GM23338 (cell line): ENCODE results near the gene SEPHS1.

ENCODE experiments used
- CREB1 ChIP-seq: fragments of 250-450 bp; sonication (Bioruptor Pico); IDR thresholded peaks from 2 replicates; pipeline ENCODE4 v1.5.0; 2020; ENCODE audit warnings: low read depth, mild to moderate bottlenecking, moderate library complexity
- CTCF ChIP-seq, 2 experiments: fragments of 200-600 bp in 1 of 2; sonication (generic) in 1 of 2; conservative IDR thresholded peaks; 2 replicates each; pipeline versions ENCODE4 v1.5.1 to v1.6.1; 2016 to 2017; ENCODE audit warnings: antibody characterized with exemption in 2 of 2, low read depth in 2 of 2, mild to moderate bottlenecking in 2 of 2, moderate library complexity in 1 of 2
- ETS1 ChIP-seq: IDR thresholded peaks from 2 replicates; pipeline ENCODE4 v1.6.1; 2016; ENCODE audit warnings: antibody characterized with exemption
- EZH2 ChIP-seq: fragments of 200-600 bp; sonication (generic); IDR thresholded peaks from one replicate; pipeline ENCODE4 v1.8.0; 2017; ENCODE audit warnings: antibody characterized with exemption, mild to moderate bottlenecking, low read depth; ENCODE audit not compliant: unreplicated experiment
- EZH2phosphoT487 ChIP-seq: fragments of 200-600 bp; sonication (generic); IDR thresholded peaks from one replicate; pipeline ENCODE4 v1.8.1; 2018; ENCODE audit warnings: antibody characterized with exemption; ENCODE audit not compliant: unreplicated experiment
- NANOG ChIP-seq: IDR thresholded peaks from 2 replicates; pipeline ENCODE4 v1.6.1; 2016; ENCODE audit warnings: antibody characterized with exemption, borderline replicate concordance
- POLR2AphosphoS5 ChIP-seq: IDR thresholded peaks from 2 replicates; pipeline ENCODE4 v1.6.1; 2016; ENCODE audit warnings: antibody characterized with exemption, low read depth
- REST ChIP-seq: IDR thresholded peaks from one replicate; pipeline ENCODE4 v1.6.1; 2018; ENCODE audit warnings: antibody characterized with exemption; ENCODE audit not compliant: unreplicated experiment
- STAT1 ChIP-seq: IDR thresholded peaks from one replicate; pipeline ENCODE4 v1.6.1; 2016; ENCODE audit warnings: antibody characterized with exemption; ENCODE audit not compliant: unreplicated experiment
- ZNF331 ChIP-seq: fragments of 250-450 bp; sonication (Bioruptor Pico); IDR thresholded peaks from 2 replicates; pipeline ENCODE4 v1.5.0; 2020; ENCODE audit warnings: low read depth, mild to moderate bottlenecking, moderate library complexity

GRCh38 chr10:13348216-13349017, at the start of gene SEPHS1:
- peak; percentile 30 for TF ChIP-seq REST
- TF ChIP-seq ZNF331 = no peak
- no peak for TF ChIP-seq CTCF (conservative IDR thresholded peaks at IDR 0.05; ENCODE audit: low read depth in 2 of 2)
- TF ChIP-seq CREB1 (CRISPR knock-in tag) = peak; percentile 20; the same call in 1 of the 2 replicates
- TF ChIP-seq EZH2 = no peak
- peak; percentile 76 for TF ChIP-seq POLR2AphosphoS5
- no peak for TF ChIP-seq NANOG
- 0 out of 2 replicates have a peak, but pooled peaks have one; percentile 31 for TF ChIP-seq ETS1
- TF ChIP-seq STAT1 = no peak
- TF ChIP-seq EZH2phosphoT487 = no peak
